PFSK-1 (cell line): ENCODE measurements around the gene EN2.

ENCODE experiments used
- FOXP2 ChIP-seq: optimal IDR thresholded peaks from 2 replicates; pipeline ENCODE3; 2011; ENCODE audit warnings: borderline replicate concordance, control low read depth, inconsistent platforms; ENCODE audit not compliant: insufficient read depth; ENCODE audit errors: extremely low read length, extremely low read depth
- POLR2AphosphoS5 ChIP-seq: IDR thresholded peaks from 2 replicates; pipeline ENCODE4 v1.6.1; 2012; ENCODE audit warnings: low read depth, mild to moderate bottlenecking, control low read depth, low read length, moderate library complexity
- REST ChIP-seq, 2 experiments: IDR thresholded peaks; 2 replicates each; pipeline versions ENCODE4 v1.6.1 to v1.8.0; 2011 to 2012; ENCODE audit warnings: low read depth in 2 of 2, low read length in 2 of 2, control low read depth in 1 of 2, inconsistent platforms in 1 of 2, mild to moderate bottlenecking in 1 of 2, moderate library complexity in 1 of 2; ENCODE audit not compliant: insufficient read depth in 1 of 2
- SIN3A ChIP-seq: IDR thresholded peaks from 2 replicates; pipeline ENCODE4 v1.6.1; 2012; ENCODE audit warnings: mild to moderate bottlenecking, low read length, moderate library complexity, borderline replicate concordance; ENCODE audit not compliant: insufficient read depth
- TAF1 ChIP-seq: IDR thresholded peaks from 2 replicates; pipeline ENCODE4 v1.6.1; 2012; ENCODE audit warnings: low read length, control low read depth, borderline replicate concordance; ENCODE audit not compliant: insufficient read depth

EN2 gene

GRCh38 chr7:155411718-155412415, 46.1 kb upstream of the EN2 start:
- no peak for TF ChIP-seq SIN3A

- no peak for TF ChIP-seq POLR2AphosphoS5
- TF ChIP-seq TAF1 = no peak
- no peak for TF ChIP-seq SIN3A
- no peak for TF ChIP-seq FOXP2
- TF ChIP-seq REST (IDR thresholded peaks at IDR 0.05; ENCODE audit: insufficient read depth in 1 of 2, low read depth in 2 of 2, low read length in 2 of 2) = no peak
Observed at GRCh38 chr7:155412416-155413253, 45.3 kb upstream of the EN2 start.

- TF ChIP-seq SIN3A (no peak), REST (IDR thresholded peaks at IDR 0.05; ENCODE audit: insufficient read depth in 1 of 2, low read depth in 2 of 2, low read length in 2 of 2) (no peak), TAF1 (no peak), POLR2AphosphoS5 (no peak), FOXP2 (no peak)
Observed at GRCh38 chr7:155414547-155415492, 43.1 kb upstream of the EN2 start.

- TF ChIP-seq REST (IDR thresholded peaks at IDR 0.05; ENCODE audit: insufficient read depth in 1 of 2, low read depth in 2 of 2, low read length in 2 of 2) (no peak), FOXP2 (no peak), POLR2AphosphoS5 (no peak), SIN3A (no peak), TAF1 (no peak)
Observed at GRCh38 chr7:155416646-155417380, 41.1 kb upstream of the EN2 start.

GRCh38 chr7:155418304-155418703, 39.6 kb upstream of the EN2 start:
- TF ChIP-seq FOXP2 (no peak), TAF1 (no peak), POLR2AphosphoS5 (no peak), SIN3A (no peak), REST (IDR thresholded peaks at IDR 0.05; ENCODE audit: insufficient read depth in 1 of 2, low read depth in 2 of 2, low read length in 2 of 2) (no peak)
